GM21717 (cell line): Measurements from ENCODE around the gene TSPOAP1.

ENCODE experiments used
- ATAC-seq: cut with Tn5 transposase; IDR thresholded peaks from one replicate; pipeline ENCODE4 v1.9.1; 2021; ENCODE audit warnings: mild to moderate bottlenecking, moderate library complexity; ENCODE audit not compliant: unreplicated experiment

TSPOAP1 gene

DNA sequence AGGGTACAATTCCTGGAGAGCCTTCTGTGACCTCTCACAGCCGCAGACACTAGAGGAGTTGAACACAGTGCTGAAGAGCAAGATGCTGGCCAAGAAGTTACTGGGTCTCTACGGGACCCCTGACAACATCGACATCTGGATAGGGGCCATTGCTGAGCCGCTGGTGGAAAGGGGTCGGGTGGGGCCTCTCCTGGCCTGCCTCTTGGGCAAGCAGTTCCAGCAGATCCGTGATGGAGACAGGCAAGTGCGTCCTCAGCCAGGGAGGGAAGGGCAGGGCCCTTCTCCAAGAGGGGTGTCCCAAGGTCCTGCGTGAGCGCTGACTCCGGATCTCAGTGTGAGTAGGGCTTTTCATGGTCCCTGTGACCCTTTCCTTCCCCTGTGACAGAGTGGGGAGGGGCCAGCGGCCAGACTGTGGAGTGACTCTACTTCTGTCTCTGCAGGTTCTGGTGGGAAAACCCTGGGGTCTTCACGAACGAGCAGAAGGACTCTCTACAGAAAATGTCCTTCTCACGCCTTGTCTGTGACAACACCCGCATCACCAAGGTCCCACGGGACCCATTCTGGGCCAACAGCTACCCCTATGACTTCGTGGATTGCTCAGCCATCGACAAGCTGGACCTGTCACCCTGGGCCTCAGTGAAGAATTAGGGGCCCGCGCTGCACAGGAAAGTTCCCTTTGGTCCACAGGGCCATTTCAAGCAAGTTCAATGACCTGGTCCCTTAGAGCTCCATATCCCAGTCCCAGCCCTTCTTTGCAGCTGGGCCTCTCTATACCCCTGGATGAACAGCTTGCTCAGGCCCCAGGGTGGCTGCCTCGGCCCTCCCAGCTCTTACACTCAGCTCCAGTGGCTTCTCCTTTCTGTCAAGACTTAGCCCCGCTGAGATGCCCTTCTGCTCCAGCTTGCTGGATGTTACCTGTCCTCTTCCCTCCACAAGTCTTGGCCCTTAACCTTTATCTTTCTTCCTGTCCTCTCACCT is 61.0 kb downstream of the TSPOAP1 start:
- ATAC-seq = no peak

DNA sequence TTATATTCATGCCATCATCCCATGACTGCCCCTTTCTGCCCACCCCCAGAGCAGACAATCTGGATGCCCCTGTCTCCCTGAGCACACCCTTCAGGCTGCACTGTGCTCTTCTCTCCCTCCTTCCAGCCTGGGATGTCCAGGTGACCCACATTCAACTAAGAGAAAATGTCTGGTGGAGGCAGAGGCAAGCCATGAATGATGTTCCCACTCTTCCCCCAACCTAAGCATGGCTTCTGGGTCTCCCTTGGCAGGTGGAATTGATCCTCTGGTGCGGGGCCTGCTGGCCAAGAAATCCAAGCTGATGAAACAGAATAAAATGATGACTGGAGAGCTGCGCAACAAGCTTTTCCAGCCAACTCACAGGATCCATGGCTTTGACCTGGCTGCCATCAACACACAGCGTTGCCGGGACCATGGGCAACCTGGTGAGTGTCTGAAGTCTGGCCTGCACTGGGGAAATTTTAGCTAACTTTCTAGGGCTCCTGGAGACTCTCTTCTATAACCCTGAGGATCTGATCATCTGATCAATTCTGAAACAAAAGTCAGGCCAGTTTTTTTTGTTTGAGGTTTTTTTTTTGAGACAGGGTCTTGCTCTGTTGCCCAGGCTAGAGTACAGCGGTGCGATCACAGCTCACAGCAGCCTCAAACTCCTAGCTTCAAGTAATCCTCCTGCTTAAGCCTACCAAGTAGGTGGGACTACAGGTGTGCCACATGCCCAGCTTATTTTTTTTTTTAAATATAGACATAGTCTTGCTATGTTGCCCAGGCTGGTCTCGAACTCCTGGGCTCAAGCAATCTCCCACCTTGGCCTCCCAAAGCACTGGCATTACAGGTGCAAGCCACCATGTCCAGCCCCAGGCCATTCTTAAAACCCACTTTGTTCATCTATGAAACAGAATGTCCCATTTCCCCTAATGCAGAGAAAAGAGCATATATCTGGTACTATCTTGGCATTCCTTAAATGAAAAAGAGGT is 62.4 kb downstream of the TSPOAP1 start:
- no peak for ATAC-seq

DNA sequence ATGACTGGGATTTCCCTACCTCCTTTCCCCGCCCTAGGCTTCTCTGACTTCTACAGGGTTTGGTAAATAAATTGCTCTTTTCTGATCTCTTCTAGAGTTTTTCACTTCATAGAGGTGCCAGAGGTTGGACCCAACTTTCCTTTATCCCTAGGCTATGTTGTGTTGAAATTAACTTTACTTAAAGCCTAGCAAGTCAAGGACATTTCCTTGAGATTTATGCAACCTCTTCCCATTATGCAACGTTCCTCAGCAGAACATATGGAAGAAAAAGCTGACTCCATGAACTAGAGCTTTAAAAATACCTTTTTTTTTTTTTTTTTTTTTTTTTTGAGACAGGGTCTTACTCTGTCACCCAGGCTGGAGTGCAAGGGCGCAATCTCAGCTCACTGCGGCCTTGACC is 63.3 kb downstream of the TSPOAP1 start:
- no peak for ATAC-seq

DNA sequence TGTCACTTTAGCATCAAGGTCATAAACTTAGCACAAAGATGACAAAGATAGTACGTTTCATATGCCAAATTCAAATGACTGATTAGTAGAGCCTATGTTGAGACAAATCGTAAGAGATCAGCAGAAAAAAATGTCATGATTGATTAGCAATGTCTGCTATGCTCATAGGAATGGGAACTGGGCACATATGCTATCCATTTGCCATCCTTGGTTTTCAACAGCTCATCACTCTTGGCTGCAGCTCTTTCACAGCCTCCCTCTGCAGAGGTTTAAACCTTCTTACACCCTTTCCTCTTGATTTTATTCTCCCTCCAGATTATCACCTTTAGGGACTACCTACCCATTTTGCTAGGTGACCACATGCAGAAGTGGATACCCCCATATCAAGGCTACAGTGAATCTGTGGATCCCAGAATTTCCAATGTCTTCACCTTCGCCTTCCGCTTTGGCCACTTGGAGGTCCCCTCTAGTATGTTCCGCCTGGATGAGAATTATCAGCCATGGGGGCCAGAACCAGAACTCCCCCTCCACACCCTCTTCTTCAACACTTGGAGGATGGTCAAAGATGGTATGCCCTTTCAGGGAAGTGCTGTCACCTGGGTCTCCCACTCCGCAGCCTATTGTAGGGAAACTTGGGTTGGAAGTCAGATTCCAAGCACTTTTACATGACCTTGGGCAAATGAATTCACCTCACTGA is 64.0 kb downstream of the TSPOAP1 start:
- no peak for ATAC-seq

DNA sequence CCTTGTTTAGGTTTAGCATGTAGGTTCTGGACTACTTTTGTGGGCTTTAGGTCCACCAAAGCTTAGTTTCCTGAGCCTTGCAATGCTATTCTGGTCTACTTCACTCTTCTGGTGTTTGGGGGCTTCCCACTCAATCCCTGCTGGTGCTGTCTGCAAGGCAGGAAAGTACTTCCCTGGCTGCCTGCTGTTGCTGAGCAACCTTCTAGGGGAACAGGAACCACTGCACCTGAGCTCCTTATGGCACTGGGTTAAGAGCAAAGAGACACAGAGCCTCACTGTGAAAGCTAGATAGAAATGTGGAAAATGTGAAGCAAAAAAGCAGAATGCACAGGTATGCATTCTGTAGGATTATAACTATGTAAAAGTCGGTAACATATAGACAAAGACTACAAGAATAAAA is 64.8 kb downstream of the TSPOAP1 start:
- ATAC-seq = no peak

DNA sequence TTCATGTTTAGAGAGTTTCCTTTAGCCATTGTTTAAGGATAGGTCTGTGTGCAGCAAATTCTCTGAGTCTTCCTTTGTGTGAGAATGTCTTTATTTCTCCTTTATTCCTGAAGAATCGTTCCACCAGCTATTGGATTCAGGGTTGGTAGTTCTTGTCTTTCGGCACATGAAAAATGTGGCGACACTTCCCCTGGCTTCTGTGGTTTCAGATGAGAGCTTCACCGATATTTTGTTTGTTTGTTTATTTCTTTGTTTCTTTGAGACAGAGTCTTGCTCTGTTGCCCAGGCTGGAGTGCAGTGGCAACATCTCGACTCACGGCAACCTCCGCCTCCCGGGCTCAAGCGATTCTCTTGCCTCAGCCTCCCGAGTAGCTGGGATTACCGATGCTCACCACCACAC is 66.4 kb downstream of the TSPOAP1 start:
- no peak for ATAC-seq

DNA sequence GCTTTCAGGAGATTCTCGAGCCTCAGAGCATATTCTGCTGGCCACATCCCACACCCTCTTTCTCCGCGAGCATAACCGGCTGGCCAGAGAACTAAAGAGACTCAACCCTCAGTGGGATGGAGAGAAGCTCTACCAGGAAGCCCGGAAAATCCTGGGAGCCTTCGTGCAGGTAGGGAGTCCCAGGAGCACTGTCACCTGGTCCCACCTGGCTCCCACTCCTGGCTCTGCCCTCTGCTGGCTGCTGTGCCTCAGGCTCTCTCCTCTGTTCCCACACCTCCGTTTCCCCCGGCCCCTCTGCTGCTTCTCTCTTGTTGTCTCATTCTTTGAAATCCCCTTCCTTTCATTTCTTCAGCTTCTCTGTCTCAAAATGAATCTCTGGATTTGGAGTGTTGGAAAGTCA is 73.8 kb downstream of the TSPOAP1 start:
- ATAC-seq = no peak

DNA sequence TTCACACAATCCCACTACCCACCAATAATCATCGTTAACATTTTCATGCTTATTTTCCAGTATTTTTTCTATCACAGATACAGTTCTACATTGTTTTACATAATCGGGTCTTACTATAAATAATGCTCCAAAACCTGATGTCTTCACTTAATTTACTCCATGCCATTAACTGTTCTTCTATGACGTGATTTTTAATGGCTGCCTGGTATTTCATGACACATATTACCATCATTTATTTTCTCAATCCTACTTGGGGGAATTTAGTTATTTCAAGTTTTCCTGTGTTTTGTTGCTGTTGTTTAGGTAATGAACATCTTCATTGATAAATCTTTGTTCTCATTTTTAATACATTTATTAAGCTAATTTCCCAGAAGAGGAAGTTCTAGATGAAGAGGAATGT is 75.5 kb downstream of the TSPOAP1 start:
- no peak for ATAC-seq

DNA sequence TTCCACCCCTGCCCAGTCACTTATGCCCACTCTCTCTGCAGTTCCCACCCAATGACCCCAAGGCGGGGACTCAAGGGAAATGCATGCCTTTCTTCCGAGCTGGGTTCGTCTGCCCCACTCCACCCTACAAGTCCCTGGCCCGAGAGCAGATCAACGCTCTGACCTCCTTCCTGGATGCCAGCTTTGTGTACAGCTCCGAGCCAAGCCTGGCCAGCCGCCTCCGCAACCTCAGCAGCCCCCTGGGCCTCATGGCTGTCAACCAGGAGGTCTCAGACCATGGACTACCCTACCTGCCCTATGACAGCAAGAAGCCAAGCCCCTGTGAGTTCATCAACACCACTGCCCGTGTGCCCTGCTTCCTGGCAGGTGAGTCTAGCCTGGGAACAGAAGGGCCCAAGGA is 76.5 kb downstream of the TSPOAP1 start:
- ATAC-seq = no peak
